SK-N-SH treated with all-trans-retinoic acid at 6 μM for 48 hours (cell line): ENCODE data around the gene TUFT1.

Source experiments
- ATAC-seq: fragments of 200-7000 bp; cut with Tn5 transposase; 3 replicates; pipeline ENCODE4 v1.9.1; 2020; ENCODE audit warnings: mild to moderate bottlenecking, moderate library complexity
- ARNTL ChIP-seq: fragments of 450-650 bp; formaldehyde crosslinking; IDR thresholded peaks from 2 replicates; pipeline ENCODE4 v1.5.0; 2020; ENCODE audit warnings: low read depth, mild to moderate bottlenecking, moderate library complexity, borderline replicate concordance
- BACH2 ChIP-seq: fragments of 250-450 bp; sonication (Bioruptor Pico); IDR thresholded peaks from 2 replicates; pipeline ENCODE4 v1.9.0; 2021; ENCODE audit warnings: mild to moderate bottlenecking, borderline replicate concordance
- CSDC2 ChIP-seq: fragments of 250-450 bp; sonication (Bioruptor Pico); IDR thresholded peaks from 2 replicates; pipeline ENCODE4 v1.5.0; 2020; ENCODE audit warnings: mild to moderate bottlenecking, moderate library complexity
- CSRNP3 ChIP-seq: fragments of 250-450 bp; sonication (Bioruptor Pico); IDR thresholded peaks from 2 replicates; pipeline ENCODE4 v1.5.1; 2021; ENCODE audit warnings: mild to moderate bottlenecking, moderate library complexity
- ESRRG ChIP-seq: fragments of 250-450 bp; sonication (Bioruptor Pico); IDR thresholded peaks from 2 replicates; pipeline ENCODE4 v1.6.1; 2021; ENCODE audit warnings: mild to moderate bottlenecking
- ISL1 ChIP-seq: fragments of 250-450 bp; sonication (Bioruptor Pico); IDR thresholded peaks from 2 replicates; pipeline ENCODE4 v2.1.2; 2022; ENCODE audit warnings: mild to moderate bottlenecking, moderate library complexity
- OSR1 ChIP-seq: fragments of 250-450 bp; sonication (Bioruptor Pico); IDR thresholded peaks from 2 replicates; pipeline ENCODE4 v1.8.0; 2022; ENCODE audit warnings: moderate library complexity, mild to moderate bottlenecking, inconsistent platforms
- PATZ1 ChIP-seq: fragments of 250-450 bp; sonication (Bioruptor Pico); IDR thresholded peaks from 2 replicates; pipeline ENCODE4 v1.8.0; 2020; ENCODE audit warnings: mild to moderate bottlenecking, moderate library complexity, borderline replicate concordance
- POU6F1 ChIP-seq: fragments of 250-450 bp; sonication (Bioruptor Pico); IDR thresholded peaks from 2 replicates; pipeline ENCODE4 v1.8.0; 2021; ENCODE audit warnings: low read depth, mild to moderate bottlenecking, moderate library complexity, borderline replicate concordance
- PPARA ChIP-seq: fragments of 250-450 bp; sonication (Bioruptor Pico); IDR thresholded peaks from 2 replicates; pipeline ENCODE4 v1.5.0; 2020; ENCODE audit warnings: mild to moderate bottlenecking, borderline replicate concordance
- RARB ChIP-seq: fragments of 250-450 bp; sonication (Bioruptor Pico); IDR thresholded peaks from 2 replicates; pipeline ENCODE4 v1.8.0; 2021; ENCODE audit warnings: mild to moderate bottlenecking, moderate library complexity
- SNAI2 ChIP-seq: fragments of 250-450 bp; sonication (Bioruptor Pico); IDR thresholded peaks from 2 replicates; pipeline ENCODE4 v1.5.0; 2020; ENCODE audit warnings: mild to moderate bottlenecking, moderate library complexity
- TOX ChIP-seq: fragments of 250-450 bp; sonication (Bioruptor Pico); IDR thresholded peaks from 2 replicates; pipeline ENCODE4 v1.8.0; 2021; ENCODE audit warnings: mild to moderate bottlenecking, moderate library complexity, borderline replicate concordance
- TSHZ2 ChIP-seq: fragments of 250-450 bp; sonication (Bioruptor Pico); IDR thresholded peaks from 2 replicates; pipeline ENCODE4 v1.5.0; 2020; ENCODE audit warnings: mild to moderate bottlenecking, moderate library complexity
- ZC3H10 ChIP-seq: fragments of 250-450 bp; sonication (Bioruptor Pico); IDR thresholded peaks from 2 replicates; pipeline ENCODE4 v1.5.1; 2021; ENCODE audit warnings: mild to moderate bottlenecking, moderate library complexity
- ZFP3 ChIP-seq: fragments of 250-450 bp; sonication (Bioruptor Pico); IDR thresholded peaks from 2 replicates; pipeline ENCODE4 v1.5.0; 2020; ENCODE audit warnings: mild to moderate bottlenecking, moderate library complexity
- ZFP30 ChIP-seq: fragments of 450-650 bp; formaldehyde crosslinking; IDR thresholded peaks from 2 replicates; pipeline ENCODE4 v1.5.0; 2022; ENCODE audit warnings: mild to moderate bottlenecking, moderate library complexity
- ZNF565 ChIP-seq: fragments of 450-650 bp; formaldehyde crosslinking; conservative IDR thresholded peaks from 2 replicates; pipeline ENCODE4 v1.5.0; 2020; ENCODE audit warnings: low read depth, mild to moderate bottlenecking, moderate library complexity
- ZNF70 ChIP-seq: fragments of 450-650 bp; formaldehyde crosslinking; IDR thresholded peaks from 2 replicates; pipeline ENCODE4 v1.5.0; 2020; ENCODE audit warnings: mild to moderate bottlenecking, moderate library complexity

Gene TUFT1

GRCh38 chr1:151579436-151580225, 39.5 kb downstream of the TUFT1 start:
- ATAC-seq, result no peak
- TF ChIP-seq ZNF70 (CRISPR knock-in tag) (no peak), ZC3H10 (no peak), TOX (CRISPR knock-in tag) (no peak), TSHZ2 (CRISPR knock-in tag) (no peak), OSR1 (no peak), ISL1 (CRISPR knock-in tag) (no peak), CSDC2 (CRISPR knock-in tag) (no peak), ZFP30 (CRISPR knock-in tag) (no peak)

GRCh38 chr1:151581451-151581850, 41.3 kb downstream of the TUFT1 start:
- no peak for ATAC-seq
- TF ChIP-seq CSRNP3 (CRISPR knock-in tag) (no peak), POU6F1 (CRISPR knock-in tag) (no peak), ZFP3 (CRISPR knock-in tag) (no peak), ZNF565 (no peak), ZC3H10 (no peak), RARB (CRISPR knock-in tag) (no peak), ESRRG (no peak), TOX (CRISPR knock-in tag) (no peak), PATZ1 (CRISPR knock-in tag) (no peak), BACH2 (CRISPR knock-in tag) (no peak), PPARA (CRISPR knock-in tag) (no peak), OSR1 (no peak), ARNTL (no peak)

GRCh38 chr1:151581921-151582320, 41.8 kb downstream of the TUFT1 start:
- TF ChIP-seq OSR1 (no peak), ARNTL (no peak), ISL1 (CRISPR knock-in tag) (no peak), CSDC2 (CRISPR knock-in tag) (no peak), ESRRG (no peak), RARB (CRISPR knock-in tag) (no peak), ZNF565 (no peak), ZFP30 (CRISPR knock-in tag) (no peak), ZNF70 (CRISPR knock-in tag) (no peak), ZC3H10 (no peak), CSRNP3 (CRISPR knock-in tag) (no peak), PPARA (CRISPR knock-in tag) (no peak), BACH2 (CRISPR knock-in tag) (no peak), PATZ1 (CRISPR knock-in tag) (no peak), SNAI2 (no peak)
- no peak for ATAC-seq
